ENCODE measurements around the gene MCUB. TPM values are rescaled to one million over a fixed set of nuclear protein-coding genes. Genes with fewer than 3 reads are reported as not detected.

Gene MCUB
- total and polyA plus RNA-seq, 3 donors from 2014 or later = 7.7 to 23.4 (median 20.1) TPM

- TF ChIP-seq POLR2A (IDR thresholded peaks at IDR 0.05) = no peak
- no peak for TF ChIP-seq CTCF (IDR thresholded peaks at IDR 0.05)
- WGBS, 2 donors = 71 to 81% methylated on average over 2 of the region's 2 CpGs
- Histone ChIP-seq H3K4me3 (no peak overlapping the region), H3K9me3 (no peaks in the 10 kb centered on the region), H3K27me3 (no peaks in the 10 kb centered on the region), H3K27ac (no peak overlapping the region), H3K4me1 (no peaks in the 10 kb centered on the region), H3K36me3 (ENCODE audit: low read depth, missing control alignments) (no peaks in the 10 kb centered on the region)
- no peak for DNase-seq
- intact Hi-C loops (cut with DNase I; ENCODE audit: low total_unique reads) = no loop called here
These were observed 102.1 kb downstream of the MCUB start for GRCh38 chr4:109662116-109662515.

GRCh38 chr4:109662771-109663170, 102.7 kb downstream of the MCUB start:
- H3K9me3 ChIP-seq = no peaks in the 10 kb centered on the region
- no peak for DNase-seq
- H3K27me3 ChIP-seq = no peaks in the 10 kb centered on the region
- 62 to 74% methylated on average over 3 of the region's 3 CpGs for WGBS, 2 donors
- H3K4me1 ChIP-seq = no peaks in the 10 kb centered on the region
- TF ChIP-seq POLR2A (IDR thresholded peaks at IDR 0.05) = no peak
- TF ChIP-seq CTCF (IDR thresholded peaks at IDR 0.05) = no peak
- H3K27ac ChIP-seq = no peak overlapping the region
- no peaks in the 10 kb centered on the region for H3K36me3 ChIP-seq (ENCODE audit: low read depth, missing control alignments)
- H3K4me3 ChIP-seq = no peak overlapping the region
- intact Hi-C loops (cut with DNase I; ENCODE audit: low total_unique reads) = no loop called here

GRCh38 chr4:109665783-109666485, 105.9 kb downstream of the MCUB start:
- H3K36me3 ChIP-seq (ENCODE audit: low read depth, missing control alignments) = no peaks in the 10 kb centered on the region
- WGBS, 2 donors = 79 to 82% methylated on average over 5 of the region's 5 CpGs
- no peak overlapping the region for H3K27ac ChIP-seq
- TF ChIP-seq CTCF (IDR thresholded peaks at IDR 0.05) = no peak
- no peak for TF ChIP-seq POLR2A (IDR thresholded peaks at IDR 0.05)
- H3K9me3 ChIP-seq = no peaks in the 10 kb centered on the region
- no peak for DNase-seq
- H3K4me3 ChIP-seq = no peak overlapping the region
- no peaks in the 10 kb centered on the region for H3K27me3 ChIP-seq
- intact Hi-C loops (cut with DNase I; ENCODE audit: low total_unique reads) = no loop called here
- H3K4me1 ChIP-seq = no peaks in the 10 kb centered on the region

- Histone ChIP-seq H3K27ac (no peak overlapping the region), H3K4me3 (no peak overlapping the region), H3K36me3 (ENCODE audit: low read depth, missing control alignments) (no peaks in the 10 kb centered on the region), H3K9me3 (no peaks in the 10 kb centered on the region), H3K27me3 (no peaks in the 10 kb centered on the region), H3K4me1 (no peaks in the 10 kb centered on the region)
- DNase-seq = no peak
- TF ChIP-seq CTCF (IDR thresholded peaks at IDR 0.05) = no peak
- TF ChIP-seq POLR2A (IDR thresholded peaks at IDR 0.05) = no peak
- intact Hi-C loops (cut with DNase I; ENCODE audit: low total_unique reads) = no loop called here
These were observed 111.3 kb downstream of the MCUB start for GRCh38 chr4:109671350-109671749.

Data from testis (tissue), 3 donors.